Esophagus muscularis mucosa (tissue), 3 donors: ENCODE measurements around the gene ATF3.
A peak's percentile ranks its signal among the peaks of the same experiment; 100 is the strongest.

Source experiments
- CTCF ChIP-seq, 3 experiments: fragments of 200-600 bp in 2 of 3; fragments of 450-650 bp in 1 of 3; sonication (generic) in 2 of 3; IDR thresholded peaks; one replicate each; pipeline ENCODE4 v1.5.1; 2017 to 2019; ENCODE audit warnings: antibody characterized with exemption in 3 of 3, mild to moderate bottlenecking in 2 of 3, moderate library complexity in 1 of 3
- EP300 ChIP-seq: sonication (generic); formaldehyde crosslinking; IDR thresholded peaks from one replicate; pipeline ENCODE4 v1.6.1; 2017; ENCODE audit warnings: antibody characterized with exemption

GRCh38 chr1:212630158-212630900 is 21.8 kb downstream of the ATF3 start:
- TF ChIP-seq EP300 (no peak), CTCF (IDR thresholded peaks at IDR 0.05) (peak; percentile 61 to 92 (median 79))
